Activated CD4-positive, CD25-positive, alpha-beta regulatory T cell treated with anti-CD3 and anti-CD28 coated beads, Interleukin-2, amount 50 U/mL, for 72 hours (primary cell): Measurements from ENCODE around the gene OR10A3.

Experiments
- DNase-seq: peaks from one replicate; pipeline ENCODE4 v3.0.0; 2021

OR10A3 gene

GRCh38 chr11:7890417-7891172, 50.9 kb downstream of the OR10A3 start:
- DNase-seq: no peak

GRCh38 chr11:7889985-7890384, 51.5 kb downstream of the OR10A3 start:
- no peak for DNase-seq
